ENCODE data around the gene SEMA4G.

- TF ChIP-seq CTCF (conservative IDR thresholded peaks at IDR 0.05): no peak
- TF ChIP-seq EZH2 (IDR thresholded peaks at IDR 0.05; ENCODE audit: low read depth): no peak
Observed at GRCh38 chr10:101005869-101006567, 36.7 kb downstream of the SEMA4G start.

All from PC-9 (cell line).